SIG-M5 treated with dmso at 0.1 percent for 504 hours (cell line): Measurements from ENCODE around the gene MYO18B.

ENCODE experiments used
- DNase-seq: peaks from one replicate; lab custom pipeline; 2025; ENCODE audit not compliant: unreplicated experiment; lab: John Stamatoyannopoulos, UW

The MYO18B gene

GRCh38 chr22:25843660-25844405 lies 101.8 kb downstream of the MYO18B start:
- no peak for DNase-seq

GRCh38 chr22:25844601-25845000 lies 102.6 kb downstream of the MYO18B start:
- no peak for DNase-seq

GRCh38 chr22:25845985-25846745 lies 104.2 kb downstream of the MYO18B start:
- no peak for DNase-seq

GRCh38 chr22:25847451-25847850 lies 105.5 kb downstream of the MYO18B start:
- DNase-seq: no peak

GRCh38 chr22:25848954-25849353 lies 107.0 kb downstream of the MYO18B start:
- no peak for DNase-seq

GRCh38 chr22:25849522-25849921 lies 107.5 kb downstream of the MYO18B start:
- no peak for DNase-seq

- DNase-seq: no peak
Observed at GRCh38 chr22:25852223-25852622, 110.2 kb downstream of the MYO18B start.

- DNase-seq: no peak
Observed at GRCh38 chr22:25853078-25853477, 111.1 kb downstream of the MYO18B start.

GRCh38 chr22:25853501-25854284 lies 111.7 kb downstream of the MYO18B start:
- no peak for DNase-seq

GRCh38 chr22:25869771-25870170 lies 127.8 kb downstream of the MYO18B start:
- DNase-seq: no peak

GRCh38 chr22:25874327-25874726 lies 132.3 kb downstream of the MYO18B start:
- DNase-seq: no peak

GRCh38 chr22:25875461-25875860 lies 133.5 kb downstream of the MYO18B start:
- no peak for DNase-seq

GRCh38 chr22:25876871-25877270 lies 134.9 kb downstream of the MYO18B start:
- DNase-seq: no peak

GRCh38 chr22:25878933-25879332 lies 136.9 kb downstream of the MYO18B start:
- DNase-seq: no peak

- DNase-seq: no peak
Observed at GRCh38 chr22:25880524-25880923, 138.5 kb downstream of the MYO18B start.

GRCh38 chr22:25881210-25881755 lies 139.3 kb downstream of the MYO18B start:
- no peak for DNase-seq

- no peak for DNase-seq
Observed at GRCh38 chr22:25882360-25882759, 140.4 kb downstream of the MYO18B start.

- no peak for DNase-seq
Observed at GRCh38 chr22:25883482-25884033, 141.6 kb downstream of the MYO18B start.

- DNase-seq: no peak
Observed at GRCh38 chr22:25884121-25884520, 142.1 kb downstream of the MYO18B start.

- DNase-seq: no peak
Observed at GRCh38 chr22:25888399-25889054, 146.5 kb downstream of the MYO18B start.

- DNase-seq: no peak
Observed at GRCh38 chr22:25890651-25891050, 148.7 kb downstream of the MYO18B start.
